K562 (cell line): Measurements from ENCODE around the gene RNF145. TPM values are rescaled to one million over a fixed set of nuclear protein-coding genes. Genes with fewer than 3 reads are reported as not detected.

Experiments
- ATAC-seq: fragments of 200-7000 bp; cut with Tn5 transposase; 3 replicates; pipeline ENCODE4 v1.9.1; 2020; ENCODE audit warnings: moderate library complexity
- BruUV-seq: library from RNA; stranded (reverse); fragments of 400-500 nt; replicated peaks from 2 replicates; lab custom pipeline; 2021; lab: Mats Ljungman, UMichigan
- CTCF ChIA-PET: fragments of 300-600 bp; formaldehyde crosslinking; extraction: SDS; loops from one replicate; lab custom pipeline; 2021; ENCODE audit warnings: low intra/inter-chr PET ratio; lab: Yijun Ruan, JAX
- POLR2A ChIA-PET: fragments of 300-600, 350-650 bp; sonication (Branson Sonifier 250); formaldehyde crosslinking; extraction: SDS; loops from one replicate; lab custom pipeline; 2021; ENCODE audit warnings: antibody characterized with exemption, inconsistent platforms; lab: Yijun Ruan, JAX
- DNase-seq, 4 experiments: peaks; one replicate each; pipeline versions ENCODE4 v3.0.0 to v3.0.0-alpha.2; 2011 to 2018; ENCODE audit warnings: low spot score in 3 of 4, mixed read lengths in 3 of 4; ENCODE audit errors: extremely low read depth in 1 of 4
- FAIRE-seq: peaks from 2 replicates; lab custom pipeline; 2011; peaks lifted over from hg19 to GRCh38; lab: Jason Lieb, UNC
- H2AFZ ChIP-seq: 2 replicates; pipeline ENCODE4 v1.6.0; 2011; ENCODE audit warnings: low read depth, low read length, control low read depth, inconsistent platforms
- H3K27ac ChIP-seq: fragments of 200-600 bp; 3 replicates; pipeline ENCODE4 v1.8.0; 2011; ENCODE audit warnings: low read depth, mild to moderate bottlenecking, control low read depth, inconsistent platforms, low read length, moderate library complexity, mixed read lengths; ENCODE audit errors: extremely low read depth
- H3K27me3 ChIP-seq, 2 experiments: fragments of 300-600 bp in 1 of 2; 2 replicates in 1 of 2; 3 replicates in 1 of 2; pipeline versions ENCODE4 v1.6.0 to v1.8.0; 2011; ENCODE audit warnings: inconsistent platforms in 2 of 2, low read length in 2 of 2, mild to moderate bottlenecking in 1 of 2, mixed read lengths in 1 of 2, moderate library complexity in 1 of 2; ENCODE audit not compliant: control insufficient read depth in 2 of 2, insufficient read depth in 2 of 2
- H3K36me3 ChIP-seq: fragments of 300-600 bp; 3 replicates; pipeline ENCODE4 v1.8.0; 2011; ENCODE audit warnings: mild to moderate bottlenecking, low read length, inconsistent platforms; ENCODE audit not compliant: control insufficient read depth, insufficient read depth
- H3K4me1 ChIP-seq, 2 experiments: fragments of 200-600 bp in 1 of 2; replicated peaks in 1 of 2; 2 replicates in 1 of 2; 3 replicates in 1 of 2; pipeline versions ENCODE4 v1.5.1 to v1.8.0; 2011; ENCODE audit warnings: inconsistent platforms in 2 of 2, low read length in 2 of 2, mild to moderate bottlenecking in 1 of 2, mixed read lengths in 1 of 2, moderate library complexity in 1 of 2; ENCODE audit not compliant: control insufficient read depth in 2 of 2, insufficient read depth in 2 of 2
- H3K4me2 ChIP-seq: 2 replicates; pipeline ENCODE4 v1.6.1; 2011; ENCODE audit warnings: low read length, control low read depth, inconsistent platforms, mixed read lengths; ENCODE audit not compliant: insufficient read depth
- H3K4me3 ChIP-seq: fragments of 200-600 bp; sonication (generic), shearing (Covaris generic); 2 replicates; pipeline ENCODE4 v1.5.1; 2016; ENCODE audit warnings: control low read depth, inconsistent platforms
- H3K79me2 ChIP-seq: fragments of 200-600 bp; 3 replicates; pipeline ENCODE4 v1.8.0; 2011; ENCODE audit warnings: low read length, inconsistent platforms; ENCODE audit not compliant: control insufficient read depth, insufficient read depth
- H3K9ac ChIP-seq, 2 experiments: 2 replicates each; pipeline versions ENCODE4 v1.6.0 to v1.6.1; 2011; ENCODE audit warnings: low read depth in 2 of 2, low read length in 2 of 2, control low read depth in 1 of 2, inconsistent platforms in 1 of 2, mild to moderate bottlenecking in 1 of 2, mixed read lengths in 1 of 2; ENCODE audit not compliant: insufficient read depth in 1 of 2
- H3K9me1 ChIP-seq: one replicate; pipeline ENCODE4 v1.6.0; 2011; ENCODE audit warnings: inconsistent platforms, mild to moderate bottlenecking, low read length, moderate library complexity; ENCODE audit not compliant: control insufficient read depth, insufficient read depth
- H3K9me3 ChIP-seq: replicated peaks from 2 replicates; pipeline ENCODE4 v1.5.1; 2011; ENCODE audit warnings: low read depth, low read length, inconsistent platforms; ENCODE audit not compliant: control insufficient read depth, insufficient read depth
- H4K20me1 ChIP-seq: replicated peaks from 2 replicates; pipeline ENCODE4 v1.6.1; 2011; ENCODE audit warnings: low read length, inconsistent platforms, mixed read lengths; ENCODE audit not compliant: control insufficient read depth, insufficient read depth
- ATF3 ChIP-seq, 2 experiments: fragments of 450-650 bp in 1 of 2; sonication (generic) in 1 of 2; formaldehyde crosslinking in 1 of 2; IDR thresholded peaks in 1 of 2; conservative IDR thresholded peaks in 1 of 2; 2 replicates each; pipeline versions ENCODE4 v1.6.1 to v1.8.1; 2016 to 2023; ENCODE audit warnings: mild to moderate bottlenecking in 2 of 2, moderate library complexity in 2 of 2, inconsistent platforms in 1 of 2, missing genetic modification reagents in 1 of 2
- ATF7 ChIP-seq: fragments of 450-650 bp; IDR thresholded peaks from 2 replicates; pipeline ENCODE4 v1.7.1; 2014; ENCODE audit warnings: mild to moderate bottlenecking, moderate library complexity
- FOXJ2 ChIP-seq: fragments of 200-800 bp; sonication (Bioruptor generic); IDR thresholded peaks from 2 replicates; pipeline ENCODE4 v1.6.1; 2016; ENCODE audit warnings: missing genetic modification characterization, missing compliant biosample characterization
- HBP1 ChIP-seq: fragments of 450-650 bp; formaldehyde crosslinking; IDR thresholded peaks from 2 replicates; pipeline ENCODE4 v1.4.0; 2022; ENCODE audit warnings: missing genetic modification characterization
- HES1 ChIP-seq: fragments of 450-650 bp; IDR thresholded peaks from 2 replicates; pipeline ENCODE4 v1.6.1; 2016; ENCODE audit warnings: low read depth, mild to moderate bottlenecking, moderate library complexity
- JUND ChIP-seq, 2 experiments: IDR thresholded peaks; 2 replicates in 1 of 2; 3 replicates in 1 of 2; pipeline ENCODE4 v1.6.1; 2011; ENCODE audit warnings: borderline replicate concordance in 2 of 2, low read depth in 2 of 2, low read length in 2 of 2, improper control_type of control experiment in 1 of 2, missing biosample characterization in 1 of 2, missing genetic modification characterization in 1 of 2, missing genetic modification reagents in 1 of 2
- MITF ChIP-seq: IDR thresholded peaks from 2 replicates; pipeline ENCODE4 v1.6.1; 2014; ENCODE audit warnings: antibody characterized with exemption
- RBM15 ChIP-seq: fragments of 200-400 bp; formaldehyde crosslinking; IDR thresholded peaks from 2 replicates; pipeline ENCODE4 v1.6.1; 2018; ENCODE audit warnings: mild to moderate bottlenecking, low read length, moderate library complexity; ENCODE audit not compliant: insufficient read depth
- YY1 ChIP-seq, 3 experiments: IDR thresholded peaks; 2 replicates each; pipeline ENCODE4 v1.6.1; 2011; ENCODE audit warnings: low read length in 2 of 3, mild to moderate bottlenecking in 2 of 3, moderate library complexity in 2 of 3, borderline replicate concordance in 1 of 3, control low read depth in 1 of 3, low read depth in 1 of 3; ENCODE audit not compliant: insufficient read depth in 3 of 3, insufficient replicate concordance in 2 of 3, control insufficient read depth in 1 of 3, insufficient read length in 1 of 3; ENCODE audit errors: extremely low read depth in 1 of 3
- WGBS: fragments of 100-300 bp; shearing (Covaris generic); methylation state at CpG from one replicate; pipeline ENCODE4 v1.1.6; 2016; ENCODE audit warnings: low coverage, mixed read lengths; ENCODE audit not compliant: insufficient coverage; ENCODE audit errors: missing lambda C conversion rate; 5-methylcytosine and 5-hydroxymethylcytosine counted together
- in situ Hi-C: fragments of 300-500 bp; cut with MboI; formaldehyde crosslinking; loops from 4 replicates; pipeline ENCODE4 v1.15.0; 2018; ENCODE audit warnings: inconsistent platforms, mixed read lengths
- intact Hi-C: fragments of 100-400 bp; cut with micrococcal nuclease; formaldehyde crosslinking; loops from 2 replicates; pipeline ENCODE4 v1.14.2; 2022
- polyA plus RNA-seq, 8 experiments: library from polyadenylated mRNA; depleted of rRNA in 4 of 8; stranded (reverse) in 5 of 8; unstranded in 3 of 8; fragments of >200 nt; fragmentation: Nextera tagmentation in 2 of 8; fragmentation: Illumina TruSeq in 1 of 8; extraction: Ambion mirVana in 2 of 8; extraction: Trizol in 1 of 8; gene quantifications; 2 replicates each; pipeline versions ENCODE4 v1.2.1 to v1.2.3, GENCODE V29; 2011 to 2014; ENCODE audit warnings: inconsistent platforms in 1 of 8, missing spikeins in 1 of 8
- total RNA-seq, 7 experiments: library from RNA; depleted of rRNA in 6 of 7; stranded (reverse); fragments of >200 nt in 6 of 7; fragmentation: Illumina TruSeq in 2 of 7; extraction: Trizol in 2 of 7; gene quantifications; 2 replicates each; pipeline versions ENCODE4 v1.2.1 to v1.2.3, GENCODE V29; 2011 to 2021; ENCODE audit warnings: low replicate concordance in 1 of 7

Gene RNF145
- total and polyA plus RNA-seq, 9 of the 15 experiments (the other 6 are each of a cell fraction or from before 2014, with no cell fraction given) = 13.6 to 40.7 (median 25.4) TPM

DNA sequence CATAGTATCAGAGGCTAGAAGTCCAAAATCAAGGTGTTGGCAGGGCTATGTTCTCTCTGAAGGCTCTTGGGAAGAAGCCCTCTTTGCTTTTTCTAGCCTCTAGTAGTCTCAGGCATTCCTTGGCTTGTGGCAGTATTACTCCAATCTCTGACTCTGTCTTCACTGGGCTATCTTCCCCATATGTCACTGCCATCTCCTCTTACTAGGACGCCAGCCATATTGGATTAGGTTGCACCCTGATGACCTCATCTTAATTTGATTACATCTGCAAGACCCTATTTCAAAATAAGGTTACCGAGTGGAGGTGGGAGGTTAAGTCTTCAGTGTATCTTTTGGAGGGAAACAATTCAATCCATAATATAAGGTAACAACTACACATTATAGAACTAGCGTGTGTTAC, 88.3 kb downstream of the RNF145 start:
- Histone ChIP-seq H3K9me1 (no peaks in the 10 kb centered on the region), H2AFZ (peak overlapping the region; percentile 89; the same call in 1 of the 2 replicates), H3K9me3 (no peaks in the 10 kb centered on the region; the same call in 1 of the 2 replicates), H3K79me2 (no peaks in the 10 kb centered on the region), H3K36me3 (no peaks in the 10 kb centered on the region), H3K27me3 (peaks cover 0 to 6% of the 10 kb centered on the region in 2 experiments; a peak in 1 of 5 replicates), H3K4me1 (no peaks in the 10 kb centered on the region; a peak in 1 of 5 replicates), H3K9ac (no peak overlapping the region), H3K4me3 (no peak overlapping the region), H3K27ac (no peak overlapping the region), H3K4me2 (no peak overlapping the region), H4K20me1 (no peaks in the 10 kb centered on the region)
- intact Hi-C loops = no loop called here
- no peak for DNase-seq
- peak; percentile 71 for ATAC-seq
- in situ Hi-C loops = no loop called here
- POLR2A ChIA-PET = no interaction called here
- no TSS peak for BruUV-seq
- 30% methylated on average over 3 of the region's 3 CpGs for WGBS
- CTCF ChIA-PET = no interaction called here
- FAIRE-seq = no peak
- TF ChIP-seq ATF3 (IDR thresholded peaks at IDR 0.05) (peak; percentile 57), ATF3 (CRISPR knock-in tag; conservative IDR thresholded peaks at IDR 0.05) (no peak), FOXJ2 (tag) (no peak), HES1 (no peak), YY1 (IDR thresholded peaks at IDR 0.05; ENCODE audit: borderline replicate concordance in 1 of 3, control insufficient read depth in 1 of 3, extremely low read depth in 1 of 3, insufficient read depth in 3 of 3, insufficient read length in 1 of 3, insufficient replicate concordance in 2 of 3, low read depth in 1 of 3, low read length in 2 of 3) (peak in 1 of 3 experiments; percentile 56), ATF7 (peak; percentile 13; the same call in 1 of the 2 replicates), JUND (IDR thresholded peaks at IDR 0.05; ENCODE audit: borderline replicate concordance, low read depth, low read length) (0 out of 2 replicates have a peak, but pooled peaks have one; percentile 9), JUND (tag; IDR thresholded peaks at IDR 0.05; ENCODE audit: borderline replicate concordance, low read depth, low read length) (0 out of 3 replicates have a peak, but pooled peaks have one; percentile 17), MITF (no peak), HBP1 (no peak), RBM15 (no peak)
